ENCODE data around the gene VTI1A.

Gene VTI1A

DNA sequence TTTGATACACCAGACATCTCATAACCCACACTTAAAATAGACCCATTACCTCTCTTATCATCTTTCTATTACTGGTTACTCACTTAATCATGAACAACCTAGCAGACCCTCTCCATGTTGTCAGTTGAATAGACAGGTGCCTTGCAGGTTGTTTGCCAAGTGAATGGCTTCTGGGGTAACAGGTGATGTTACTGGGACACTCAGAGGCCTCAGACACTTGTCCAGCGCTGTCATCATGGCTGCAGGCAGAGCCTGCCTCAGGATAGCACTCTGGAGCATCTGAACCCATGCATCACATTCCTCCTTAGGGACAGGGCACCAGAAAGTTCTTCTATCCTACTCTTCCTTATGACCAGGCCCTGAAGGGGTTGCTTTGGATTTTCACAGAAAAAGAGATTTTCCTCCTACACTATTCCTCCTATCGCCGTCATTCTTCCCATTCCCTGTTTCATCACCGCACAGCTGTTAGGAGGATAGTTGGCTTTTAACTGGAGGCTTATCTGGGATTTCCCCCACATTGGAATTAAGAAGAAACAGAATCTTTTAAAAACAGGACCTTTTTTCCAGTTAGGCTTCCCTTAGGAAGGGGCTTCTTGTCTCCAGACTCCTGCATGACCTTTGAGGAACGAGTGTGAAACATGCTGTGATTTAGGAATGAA lies 182.1 kb downstream of the VTI1A start:
- DNase-seq (ENCODE audit: insufficient read length, low spot score) (no peak), FAIRE-seq (no peak)
- TF ChIP-seq, protein P1, sequence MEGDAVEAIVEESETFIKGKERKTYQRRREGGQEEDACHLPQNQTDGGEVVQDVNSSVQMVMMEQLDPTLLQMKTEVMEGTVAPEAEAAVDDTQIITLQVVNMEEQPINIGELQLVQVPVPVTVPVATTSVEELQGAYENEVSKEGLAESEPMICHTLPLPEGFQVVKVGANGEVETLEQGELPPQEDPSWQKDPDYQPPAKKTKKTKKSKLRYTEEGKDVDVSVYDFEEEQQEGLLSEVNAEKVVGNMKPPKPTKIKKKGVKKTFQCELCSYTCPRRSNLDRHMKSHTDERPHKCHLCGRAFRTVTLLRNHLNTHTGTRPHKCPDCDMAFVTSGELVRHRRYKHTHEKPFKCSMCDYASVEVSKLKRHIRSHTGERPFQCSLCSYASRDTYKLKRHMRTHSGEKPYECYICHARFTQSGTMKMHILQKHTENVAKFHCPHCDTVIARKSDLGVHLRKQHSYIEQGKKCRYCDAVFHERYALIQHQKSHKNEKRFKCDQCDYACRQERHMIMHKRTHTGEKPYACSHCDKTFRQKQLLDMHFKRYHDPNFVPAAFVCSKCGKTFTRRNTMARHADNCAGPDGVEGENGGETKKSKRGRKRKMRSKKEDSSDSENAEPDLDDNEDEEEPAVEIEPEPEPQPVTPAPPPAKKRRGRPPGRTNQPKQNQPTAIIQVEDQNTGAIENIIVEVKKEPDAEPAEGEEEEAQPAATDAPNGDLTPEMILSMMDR (IDR thresholded peaks at IDR 0.05; ENCODE audit: insufficient read depth, missing control alignments) = no peak

DNA sequence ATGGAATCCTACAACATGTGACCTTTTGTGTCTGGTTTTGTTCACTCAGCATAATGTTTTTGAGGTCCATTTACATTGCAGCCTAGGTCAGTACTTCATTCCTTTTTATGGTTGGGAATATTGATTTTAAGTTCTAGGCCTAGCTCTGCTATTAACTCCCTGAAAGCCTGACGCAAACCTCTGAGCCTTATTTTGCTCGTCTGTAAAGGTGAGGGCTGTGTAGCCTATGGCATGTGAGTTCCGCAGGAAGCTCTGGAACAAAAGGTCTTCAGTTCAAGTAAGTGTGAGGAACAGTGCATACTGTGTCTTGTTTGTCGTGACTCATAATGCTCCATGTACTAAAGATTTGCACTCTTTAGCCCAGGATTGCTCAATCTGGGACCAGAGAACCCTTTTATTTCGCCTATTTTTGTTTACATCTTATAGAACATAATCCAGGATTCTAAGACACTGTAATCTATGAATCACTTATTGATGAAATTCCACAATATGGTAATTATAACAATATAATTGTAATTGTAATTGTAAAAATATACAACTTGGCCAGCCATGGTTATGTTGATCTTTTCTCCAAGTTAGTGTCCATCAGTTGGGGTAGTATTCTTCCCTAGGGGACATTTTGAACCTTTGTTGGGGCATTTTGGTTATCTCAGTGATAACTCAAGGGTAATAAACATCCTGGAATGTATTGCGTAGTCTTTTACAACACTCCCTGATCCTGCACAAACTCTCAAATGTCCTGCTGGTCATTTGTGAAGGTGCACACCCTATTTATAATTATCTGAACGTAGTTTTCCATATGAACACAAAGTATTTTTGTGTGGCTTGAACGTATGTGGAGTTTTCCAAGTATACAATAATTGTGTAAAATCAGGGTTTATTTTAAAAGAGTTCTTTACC lies 184.7 kb downstream of the VTI1A start:
- DNase-seq (ENCODE audit: insufficient read length, low spot score) (no peak), FAIRE-seq (no peak)
- TF ChIP-seq, protein P1 (IDR thresholded peaks at IDR 0.05; ENCODE audit: insufficient read depth, missing control alignments) = no peak

DNA sequence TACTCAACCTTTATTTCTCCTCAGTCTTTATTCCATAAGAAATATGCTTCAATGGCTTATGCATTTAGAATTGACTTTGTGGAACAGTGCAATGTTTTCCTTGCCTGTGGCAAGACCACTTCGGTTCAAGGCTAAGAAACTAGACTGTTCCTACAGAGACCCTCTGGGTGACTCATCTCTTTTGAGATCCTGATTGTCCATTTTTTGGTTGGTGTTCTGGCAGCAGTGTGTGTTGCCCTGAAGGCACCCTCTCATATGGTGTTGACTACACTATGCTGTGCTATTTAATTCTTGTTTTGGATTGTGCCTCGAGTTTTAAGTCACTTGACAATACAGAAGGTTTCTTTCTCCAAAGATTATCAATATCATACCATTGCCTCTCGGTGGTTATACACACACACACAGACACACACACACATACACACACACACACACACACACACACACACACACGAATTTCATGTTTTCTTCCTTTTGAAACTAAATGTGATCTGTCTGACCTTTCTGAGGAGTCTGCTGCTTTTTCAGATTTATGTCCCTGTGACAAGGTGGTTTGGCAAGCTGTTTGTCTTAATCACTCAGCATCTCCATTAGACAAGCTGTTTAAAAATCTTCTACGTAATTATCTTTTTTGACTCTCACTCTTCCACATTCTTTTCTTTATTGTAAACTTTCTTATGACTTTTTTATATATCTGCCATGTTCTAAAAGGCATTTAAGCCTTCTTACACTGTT lies 187.2 kb downstream of the VTI1A start:
- TF ChIP-seq, protein P1 (IDR thresholded peaks at IDR 0.05; ENCODE audit: insufficient read depth, missing control alignments) = no peak
- DNase-seq (ENCODE audit: insufficient read length, low spot score) (no peak), FAIRE-seq (no peak)

DNA sequence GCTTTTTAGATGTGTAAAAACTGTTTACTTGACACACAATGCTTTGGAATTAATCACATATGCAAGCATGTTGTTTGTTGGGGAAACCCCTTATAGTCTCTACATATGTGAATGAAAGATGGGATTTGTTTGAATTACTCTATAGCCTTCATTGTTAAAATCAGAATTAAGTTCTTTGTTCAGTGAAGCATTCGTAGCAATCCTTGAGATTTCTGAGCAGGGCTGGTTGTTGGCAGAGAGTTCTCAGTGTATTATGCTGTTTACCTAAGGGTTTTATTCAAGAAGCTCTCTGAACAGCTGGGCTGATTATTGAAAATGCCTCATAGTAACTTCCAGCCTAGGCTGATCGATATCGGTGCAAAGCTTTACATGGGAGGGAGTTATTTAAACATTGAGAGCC lies 190.9 kb downstream of the VTI1A start:
- TF ChIP-seq, protein P1 (IDR thresholded peaks at IDR 0.05; ENCODE audit: insufficient read depth, missing control alignments) = no peak
- DNase-seq (ENCODE audit: insufficient read length, low spot score) (no peak), FAIRE-seq (no peak)

DNA sequence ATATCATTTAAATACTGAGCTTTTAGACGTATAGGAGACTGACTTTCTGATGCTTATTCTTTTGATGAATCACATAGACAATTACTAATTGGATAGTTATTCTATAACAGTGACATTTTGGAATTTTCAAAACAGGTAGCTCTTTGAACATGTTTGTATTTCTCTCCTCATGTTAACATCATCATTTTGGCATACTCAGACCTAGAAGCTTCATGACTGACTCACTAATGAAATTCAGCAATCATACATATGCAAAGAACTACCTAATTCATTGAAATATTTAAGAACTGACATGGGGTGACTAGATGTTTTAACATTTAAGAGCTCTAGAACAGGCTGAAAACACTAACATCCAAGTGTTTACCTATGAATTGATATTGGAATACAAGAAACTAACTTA lies 192.3 kb downstream of the VTI1A start:
- no peak for DNase-seq (ENCODE audit: insufficient read length, low spot score)
- TF ChIP-seq, protein P1 (IDR thresholded peaks at IDR 0.05; ENCODE audit: insufficient read depth, missing control alignments) = no peak
- FAIRE-seq = no peak

DNA sequence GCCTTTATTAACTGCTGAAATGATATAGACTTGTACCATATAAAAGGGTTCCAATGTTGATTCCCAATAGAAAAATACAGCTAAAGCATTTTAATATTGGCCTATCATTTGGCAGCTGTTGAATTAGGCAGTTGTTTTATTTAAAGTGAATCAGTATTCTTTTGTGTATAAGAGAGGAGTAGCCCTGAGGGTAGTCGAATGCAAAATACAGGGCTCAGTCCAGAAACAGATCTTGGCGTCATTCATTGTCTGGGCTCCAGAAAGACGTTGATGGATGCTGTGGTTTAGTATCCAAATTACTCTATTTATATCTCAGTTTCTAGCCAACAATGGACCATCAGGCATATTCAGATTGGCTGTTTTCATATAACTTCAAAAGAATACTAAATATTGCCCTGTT lies 193.6 kb downstream of the VTI1A start:
- TF ChIP-seq, protein P1 (IDR thresholded peaks at IDR 0.05; ENCODE audit: insufficient read depth, missing control alignments) = no peak
- DNase-seq (ENCODE audit: insufficient read length, low spot score) (no peak), FAIRE-seq (no peak)
